Parathyroid adenoma (tissue), 2 donors: ENCODE measurements around the gene PHGDH.
A peak's percentile ranks its signal among the peaks of the same experiment; 100 is the strongest.

Source experiments
- H2AFZ ChIP-seq: fragments of 300-600 bp; sonication (generic); one replicate; pipeline ENCODE4 v1.7.0; 2017; ENCODE audit warnings: antibody characterized with exemption, mild to moderate bottlenecking
- H3K27ac ChIP-seq: fragments of 300-600 bp; sonication (generic); one replicate; pipeline ENCODE4 v1.7.0; 2017
- H3K27me3 ChIP-seq: fragments of 300-600 bp; sonication (generic); one replicate; pipeline ENCODE4 v1.7.0; 2017; ENCODE audit warnings: low read length; ENCODE audit not compliant: control insufficient read depth, insufficient read depth
- H3K36me3 ChIP-seq: fragments of 300-600 bp; sonication (generic); one replicate; pipeline ENCODE4 v1.7.0; 2017; ENCODE audit warnings: low read length; ENCODE audit not compliant: control insufficient read depth, insufficient read depth
- H3K4me1 ChIP-seq: fragments of 300-600 bp; sonication (generic); one replicate; pipeline ENCODE4 v1.7.0; 2017; ENCODE audit warnings: control low read depth
- H3K4me2 ChIP-seq: fragments of 300-600 bp; sonication (generic); one replicate; pipeline ENCODE4 v1.7.0; 2017; ENCODE audit warnings: low read length
- H3K4me3 ChIP-seq: fragments of 300-600 bp; sonication (generic); one replicate; pipeline ENCODE4 v1.7.0; 2017; ENCODE audit warnings: low read depth, low read length
- H3K79me2 ChIP-seq: fragments of 300-600 bp; sonication (generic); one replicate; pipeline ENCODE4 v1.7.0; 2017; ENCODE audit warnings: control low read depth
- H3K9ac ChIP-seq: fragments of 300-600 bp; sonication (generic); one replicate; pipeline ENCODE4 v1.7.0; 2017; ENCODE audit warnings: mild to moderate bottlenecking
- H3K9me3 ChIP-seq: fragments of 300-600 bp; sonication (generic); one replicate; pipeline ENCODE4 v1.7.0; 2017; ENCODE audit warnings: low read length; ENCODE audit not compliant: control insufficient read depth
- CTCF ChIP-seq: fragments of 300-600 bp; sonication (generic); IDR thresholded peaks from one replicate; pipeline ENCODE4 v1.7.0; 2017; ENCODE audit warnings: antibody characterized with exemption, mild to moderate bottlenecking
- donor health status: primary hyperparathyroidism.

PHGDH gene

DNA sequence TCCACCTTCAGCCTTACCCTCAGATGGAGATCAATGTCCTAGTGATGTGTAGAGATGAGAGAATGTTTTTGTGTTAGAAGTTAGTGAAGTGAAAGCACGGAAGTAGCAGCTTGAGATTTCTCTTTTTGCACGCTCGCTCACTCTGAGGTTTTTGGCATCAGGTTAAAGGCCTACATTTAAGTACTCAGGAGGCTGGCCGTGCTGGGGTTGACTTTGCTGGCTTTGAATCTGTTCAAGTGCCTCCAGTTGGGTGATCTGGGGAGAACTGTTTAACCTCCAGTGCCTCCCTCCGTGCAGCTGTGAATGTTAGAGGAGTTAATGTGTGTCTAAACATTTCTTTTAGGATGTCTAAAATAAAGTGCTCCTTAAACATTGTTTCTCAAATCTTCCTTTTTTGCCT is 13.9 kb downstream of the PHGDH start:
- Histone ChIP-seq H3K9ac (no peak overlapping the region), H3K4me2 (no peak overlapping the region), H3K79me2 (peaks cover 2% of the 10 kb centered on the region), H3K4me1 (peaks cover 7% of the 10 kb centered on the region), H2AFZ (no peak overlapping the region), H3K27ac (no peak overlapping the region), H3K36me3 (no peaks in the 10 kb centered on the region), H3K27me3 (no peaks in the 10 kb centered on the region), H3K4me3 (no peak overlapping the region), H3K9me3 (no peaks in the 10 kb centered on the region)
- no peak for TF ChIP-seq CTCF

- no peak overlapping the region for H3K4me3 ChIP-seq
- TF ChIP-seq CTCF: no peak
- H3K9ac ChIP-seq: no peak overlapping the region
- no peak overlapping the region for H2AFZ ChIP-seq
- H3K4me2 ChIP-seq: no peak overlapping the region
- H3K27ac ChIP-seq: no peak overlapping the region
- peaks cover 21% of the 10 kb centered on the region for H3K4me1 ChIP-seq
- H3K27me3 ChIP-seq: no peaks in the 10 kb centered on the region
- no peaks in the 10 kb centered on the region for H3K79me2 ChIP-seq
- H3K9me3 ChIP-seq: no peaks in the 10 kb centered on the region
- H3K36me3 ChIP-seq: no peaks in the 10 kb centered on the region
These were observed 16.3 kb downstream of the PHGDH start for GRCh38 chr1:119727991-119728390.

- Histone ChIP-seq H3K4me1 (peaks cover 21% of the 10 kb centered on the region), H3K4me3 (no peak overlapping the region), H3K27me3 (no peaks in the 10 kb centered on the region), H3K9me3 (no peaks in the 10 kb centered on the region), H3K4me2 (no peak overlapping the region), H3K9ac (no peak overlapping the region), H3K36me3 (no peaks in the 10 kb centered on the region), H2AFZ (no peak overlapping the region), H3K27ac (no peak overlapping the region), H3K79me2 (no peaks in the 10 kb centered on the region)
- no peak for TF ChIP-seq CTCF
These were observed 17.3 kb downstream of the PHGDH start for GRCh38 chr1:119729044-119729443.

DNA sequence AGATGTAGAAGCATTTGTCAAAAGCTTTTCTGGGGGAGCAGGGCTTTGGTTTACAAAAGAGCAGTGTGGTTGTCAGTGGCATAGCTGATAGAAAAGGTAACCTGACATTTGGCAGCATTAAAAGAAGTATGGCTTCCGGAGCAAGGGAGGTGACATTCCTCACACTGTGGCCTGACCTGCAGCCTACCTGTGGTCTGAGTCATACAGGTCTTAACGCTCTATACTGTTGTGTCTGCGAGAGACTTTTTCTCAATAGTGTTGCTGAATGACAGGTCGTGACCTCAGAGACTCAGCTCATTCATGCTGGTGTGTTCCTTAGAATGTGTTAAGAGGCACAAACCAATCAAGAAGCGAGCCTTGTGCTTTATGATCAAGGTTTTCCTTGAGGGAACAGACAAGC is 19.3 kb downstream of the PHGDH start:
- peaks cover 21% of the 10 kb centered on the region for H3K4me1 ChIP-seq
- H3K79me2 ChIP-seq: no peaks in the 10 kb centered on the region
- no peak overlapping the region for H3K9ac ChIP-seq
- no peak overlapping the region for H2AFZ ChIP-seq
- no peak for TF ChIP-seq CTCF
- no peaks in the 10 kb centered on the region for H3K36me3 ChIP-seq
- H3K4me2 ChIP-seq: no peak overlapping the region
- H3K27ac ChIP-seq: peak overlapping the region; percentile 86
- no peaks in the 10 kb centered on the region for H3K9me3 ChIP-seq
- H3K4me3 ChIP-seq: no peak overlapping the region
- no peaks in the 10 kb centered on the region for H3K27me3 ChIP-seq

DNA sequence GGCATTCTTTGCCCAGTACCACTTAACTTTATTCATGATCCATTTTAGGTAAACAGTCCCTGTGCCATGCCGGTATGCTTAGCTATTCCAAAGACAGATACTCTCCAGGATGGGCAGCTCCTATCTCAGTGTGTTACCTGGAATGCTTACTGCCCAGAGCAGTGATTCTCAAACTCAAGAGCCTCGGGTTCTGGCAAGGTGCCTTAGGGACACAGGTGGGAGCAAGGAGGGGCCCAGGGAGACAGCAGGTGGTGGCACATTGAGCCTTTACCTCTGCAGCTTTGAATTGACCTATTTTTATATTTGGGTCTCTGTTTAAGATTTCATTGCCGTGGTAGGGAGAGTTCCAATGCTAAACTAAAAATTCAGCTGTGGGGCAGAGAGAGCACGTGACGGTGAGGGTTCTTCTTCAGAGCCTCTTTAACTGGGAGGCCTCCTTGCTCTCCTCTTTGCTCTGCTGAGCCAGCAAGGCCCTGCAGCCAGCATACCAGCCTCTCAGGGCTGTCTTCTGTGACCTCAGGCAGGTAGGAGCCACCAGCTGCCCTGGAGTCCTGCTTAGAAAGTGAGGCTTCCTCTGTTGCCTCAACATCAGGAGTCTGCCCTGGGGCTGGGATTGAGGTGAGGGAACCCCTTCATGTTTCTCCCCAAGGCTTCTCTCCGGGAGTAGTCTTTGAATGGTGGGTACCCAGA is 20.2 kb downstream of the PHGDH start:
- Histone ChIP-seq H3K27ac (peak overlapping the region; percentile 86), H3K9ac (no peak overlapping the region)
- no peak for TF ChIP-seq CTCF

More for the DNA sequence above, 20.2 kb downstream of the PHGDH start:
- H2AFZ ChIP-seq: peak overlapping the region; percentile 22
- H3K4me3 ChIP-seq: no peak overlapping the region
- H3K9me3 ChIP-seq: no peaks in the 10 kb centered on the region
- H3K27me3 ChIP-seq: no peaks in the 10 kb centered on the region
- H3K36me3 ChIP-seq: no peaks in the 10 kb centered on the region
- H3K4me2 ChIP-seq: peak overlapping the region; percentile 54
- H3K4me1 ChIP-seq: peaks cover 23% of the 10 kb centered on the region
- H3K79me2 ChIP-seq: no peaks in the 10 kb centered on the region
